Smooth muscle cell (in vitro differentiated cells): ENCODE data around the gene MAN1C1. TPM values are rescaled to one million over a fixed set of nuclear protein-coding genes. Genes with fewer than 3 reads are reported as not detected.

Experiments
- DNase-seq: peaks from one replicate; lab custom pipeline; 2025; ENCODE audit not compliant: unreplicated experiment; lab: John Stamatoyannopoulos, UW
- H2AFZ ChIP-seq: fragments of 200-600 bp; sonication (generic); 2 replicates; pipeline ENCODE4 v1.6.0; 2016; ENCODE audit warnings: antibody characterized with exemption, low read depth, mild to moderate bottlenecking
- H3F3A ChIP-seq: fragments of 200-600 bp; sonication (generic); 2 replicates; pipeline ENCODE4 v1.6.0; 2017; ENCODE audit warnings: antibody characterized with exemption, low read depth
- H3K27ac ChIP-seq: fragments of 200-600 bp; sonication (generic); 2 replicates; pipeline ENCODE4 v1.5.1; 2016; ENCODE audit warnings: low read depth, mild to moderate bottlenecking
- H3K27me3 ChIP-seq: fragments of 200-600 bp; sonication (generic); 2 replicates; pipeline ENCODE4 v1.6.1; 2016; ENCODE audit warnings: low read depth, mild to moderate bottlenecking
- H3K36me3 ChIP-seq: fragments of 200-600 bp; sonication (generic); 2 replicates; pipeline ENCODE4 v1.5.1; 2016; ENCODE audit warnings: low read depth
- H3K4me1 ChIP-seq: fragments of 200-600 bp; sonication (generic); 2 replicates; pipeline ENCODE4 v1.5.1; 2016; ENCODE audit warnings: low read depth
- H3K4me2 ChIP-seq: fragments of 200-600 bp; sonication (generic); 2 replicates; pipeline ENCODE4 v1.6.0; 2016; ENCODE audit warnings: mild to moderate bottlenecking
- H3K4me3 ChIP-seq: fragments of 200-600 bp; sonication (generic); 2 replicates; pipeline ENCODE4 v1.5.1; 2016; ENCODE audit warnings: mild to moderate bottlenecking
- H3K79me2 ChIP-seq: fragments of 200-600 bp; sonication (generic); 2 replicates; pipeline ENCODE4 v1.6.0; 2016; ENCODE audit warnings: low read depth, mild to moderate bottlenecking
- H3K9ac ChIP-seq: fragments of 200-600 bp; sonication (generic); 2 replicates; pipeline ENCODE4 v1.6.0; 2016; ENCODE audit warnings: low read depth
- H3K9me3 ChIP-seq: fragments of 200-600 bp; sonication (generic); replicated peaks from 2 replicates; pipeline ENCODE4 v1.5.1; 2016; ENCODE audit warnings: low read depth
- H4K20me1 ChIP-seq: fragments of 200-600 bp; sonication (generic); 2 replicates; pipeline ENCODE4 v1.6.0; 2016; ENCODE audit warnings: low read depth
- CTCF ChIP-seq: fragments of 200-600 bp; sonication (generic); IDR thresholded peaks from 2 replicates; pipeline ENCODE4 v1.5.1; 2017; ENCODE audit warnings: borderline replicate concordance, mild to moderate bottlenecking, antibody characterized with exemption; ENCODE audit not compliant: insufficient read depth, poor library complexity, severe bottlenecking
- WGBS: methylation state at CpG from one replicate; pipeline ENCODE4 v1.1.7; 2016; ENCODE audit warnings: low lambda C conversion rate; 5-methylcytosine and 5-hydroxymethylcytosine counted together
- polyA plus RNA-seq: library from polyadenylated mRNA; unstranded; fragments of >200 nt; fragmentation: Nextera tagmentation; extraction: Ambion mirVana; gene quantifications from 2 replicates; pipeline ENCODE4 v1.2.1, GENCODE V29; 2016
- total RNA-seq: library from RNA; depleted of rRNA; stranded (reverse); fragments of >200 nt; gene quantifications from 2 replicates; pipeline ENCODE4 v1.2.3, GENCODE V29; 2014

Gene MAN1C1
- total and polyA plus RNA-seq, 2 experiments from 2014 or later: 4.4 to 10.5 TPM

- H3K79me2 ChIP-seq: no peaks in the 10 kb centered on the region
- H4K20me1 ChIP-seq: no peaks in the 10 kb centered on the region
- no peak for TF ChIP-seq CTCF
- H3K4me3 ChIP-seq: no peak overlapping the region
- no peaks in the 10 kb centered on the region for H3F3A ChIP-seq
- no peak for DNase-seq
- H3K36me3 ChIP-seq: no peaks in the 10 kb centered on the region
- H3K4me2 ChIP-seq: no peak overlapping the region
- peaks cover 25% of the 10 kb centered on the region for H3K4me1 ChIP-seq
- no peaks in the 10 kb centered on the region for H3K9me3 ChIP-seq
- H2AFZ ChIP-seq: peak overlapping the region; percentile 21
- no peaks in the 10 kb centered on the region for H3K27me3 ChIP-seq
- WGBS: 63% methylated on average over 4 of the region's 4 CpGs
- H3K27ac ChIP-seq: no peak overlapping the region
- no peak overlapping the region for H3K9ac ChIP-seq
Measured at GRCh38 chr1:25669781-25670567, 53.4 kb downstream of the MAN1C1 start.

GRCh38 chr1:25671929-25672328 is 55.3 kb downstream of the MAN1C1 start:
- Histone ChIP-seq H2AFZ (no peak overlapping the region), H3F3A (no peaks in the 10 kb centered on the region), H3K9ac (no peak overlapping the region), H3K36me3 (no peaks in the 10 kb centered on the region), H3K4me3 (no peak overlapping the region), H3K9me3 (no peaks in the 10 kb centered on the region), H3K4me1 (peaks cover 20% of the 10 kb centered on the region), H4K20me1 (no peaks in the 10 kb centered on the region), H3K27ac (no peak overlapping the region), H3K4me2 (no peak overlapping the region), H3K79me2 (no peaks in the 10 kb centered on the region), H3K27me3 (no peaks in the 10 kb centered on the region)
- DNase-seq: no peak
- WGBS: 93% methylated on average over 3 of the region's 3 CpGs
- TF ChIP-seq CTCF: no peak

GRCh38 chr1:25672763-25673409 is 56.3 kb downstream of the MAN1C1 start:
- no peaks in the 10 kb centered on the region for H3K9me3 ChIP-seq
- 74% methylated on average over 13 of the region's 13 CpGs for WGBS
- H3K27ac ChIP-seq: no peak overlapping the region
- no peaks in the 10 kb centered on the region for H3K79me2 ChIP-seq
- no peak overlapping the region for H3K4me2 ChIP-seq
- no peak overlapping the region for H3K9ac ChIP-seq
- peaks cover 17% of the 10 kb centered on the region for H3K4me1 ChIP-seq
- no peak for TF ChIP-seq CTCF
- no peaks in the 10 kb centered on the region for H4K20me1 ChIP-seq
- no peak overlapping the region for H3K4me3 ChIP-seq
- no peak for DNase-seq
- no peak overlapping the region for H2AFZ ChIP-seq
- no peaks in the 10 kb centered on the region for H3K36me3 ChIP-seq
- H3K27me3 ChIP-seq: no peaks in the 10 kb centered on the region
- no peaks in the 10 kb centered on the region for H3F3A ChIP-seq
